Activated CD4-positive, alpha-beta memory T cell treated with anti-CD3 and anti-CD28 coated beads for 36 hours (primary cell): ENCODE measurements around the gene CREB3L4. TPM values are rescaled to one million over a fixed set of nuclear protein-coding genes. Genes with fewer than 3 reads are reported as not detected.
"Not testable (repeated sequence)": the region's sequence is repeated elsewhere in the genome, so short reads cannot be mapped to it uniquely, and the experiment has no call there.

Source experiments
- CTCF ChIA-PET: fragments of 350-600 bp; sonication (Branson Sonifier 250); formaldehyde crosslinking; loops from one replicate; lab custom pipeline; 2021; ENCODE audit warnings: antibody characterized with exemption, inconsistent platforms; lab: Charles Lee
- POLR2A ChIA-PET: fragments of 350-600 bp; sonication (Branson Sonifier 250); formaldehyde crosslinking; loops from one replicate; lab custom pipeline; 2021; ENCODE audit warnings: antibody characterized with exemption; lab: Charles Lee
- DNase-seq: peaks from one replicate; pipeline ENCODE4 v3.0.0-alpha.2; 2020
- H3K27ac Mint-ChIP-seq: one replicate; pipeline ENCODE4 v1.8.0; 2021; ENCODE audit warnings: mixed read lengths
- H3K27me3 Mint-ChIP-seq: one replicate; pipeline ENCODE4 v1.8.0; 2021; ENCODE audit warnings: mixed read lengths
- H3K36me3 Mint-ChIP-seq: one replicate; pipeline ENCODE4 v1.8.0; 2021; ENCODE audit warnings: mixed read lengths
- H3K4me1 Mint-ChIP-seq: one replicate; pipeline ENCODE4 v1.8.0; 2021; ENCODE audit warnings: low read depth, mixed read lengths
- H3K4me3 Mint-ChIP-seq: one replicate; pipeline ENCODE4 v1.8.0; 2021; ENCODE audit warnings: mild to moderate bottlenecking, mixed read lengths
- H3K9me3 Mint-ChIP-seq: one replicate; pipeline ENCODE4 v1.8.0; 2021; ENCODE audit warnings: mixed read lengths
- intact Hi-C: fragments of 100-400 bp; cut with micrococcal nuclease; formaldehyde crosslinking; loops from one replicate; pipeline ENCODE4 v1.15.1; 2023
- total RNA-seq, 2 experiments: library from RNA; stranded (reverse); gene quantifications; one replicate each; pipeline ENCODE4 v1.2.3, GENCODE V29; 2021

Gene CREB3L4
- total RNA-seq, 2 experiments from 2014 or later, result 8.5 to 8.7 TPM

DNA sequence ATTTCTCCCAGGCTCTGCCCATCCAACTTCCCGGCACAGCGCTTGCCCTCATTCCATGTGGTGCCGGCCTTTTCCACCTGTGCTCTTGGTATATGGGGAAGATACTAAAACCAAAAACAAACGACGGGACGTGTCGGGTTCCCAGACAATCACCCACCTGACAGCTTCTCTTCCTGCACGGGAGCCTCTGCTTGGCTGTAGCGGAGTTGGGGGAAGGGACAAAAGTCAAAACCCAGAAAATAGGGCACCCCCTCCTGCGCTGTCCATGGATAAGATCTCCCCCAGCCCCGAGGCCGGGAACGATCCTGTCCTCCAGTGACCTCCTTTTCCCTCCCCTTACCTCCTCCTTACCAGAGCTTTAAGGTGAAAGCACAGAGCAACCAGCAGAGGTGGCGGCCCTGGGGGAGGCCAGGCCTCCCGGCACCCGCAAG lies 9.1 kb downstream of the CREB3L4 start:
- H3K9me3 Mint-ChIP-seq, result no peaks in the 10 kb centered on the region
- DNase-seq, result no peak
- POLR2A ChIA-PET, result interaction anchor here (0.7 to 5.0 kb wide), 11 partner anchors 10 to 343 kb away, joined by 3 to 79 read pairs (median 4); partner anchors contain the start of genes CHTOP, CREB3L4, CRTC2 and GATAD2B
- peak overlapping the region; percentile 90 for H3K4me3 Mint-ChIP-seq
- intact Hi-C loops, result loop anchor here (1.0 kb wide), 4 partner anchors 9 to 19 kb away; partner anchors contain the start of genes CREB3L4, CRTC2, RAB13 and RPS27
- H3K4me1 Mint-ChIP-seq, result peaks cover 38% of the 10 kb centered on the region
- no peaks in the 10 kb centered on the region for H3K27me3 Mint-ChIP-seq
- H3K36me3 Mint-ChIP-seq, result peaks cover 39% of the 10 kb centered on the region
- CTCF ChIA-PET, result interaction anchor here (1.0 to 3.4 kb wide), 8 partner anchors 9 to 172 kb away, joined by 3 to 44 read pairs (median 8); partner anchors contain the start of genes CREB3L4, DENND4B, RAB13 and RPS27
- H3K27ac Mint-ChIP-seq, result peak overlapping the region; percentile 97

GRCh38 chr1:153977250-153978240 lies 9.8 kb downstream of the CREB3L4 start, which contains the start of gene JTB:
JTB (minus strand) TSS chr1:153977674; CDS start chr1:153977252, 422 bp downstream.
- ChIA-PET CTCF (interaction anchor here (0.6 to 3.4 kb wide), 11 partner anchors 9 to 180 kb away, joined by 3 to 44 read pairs (median 4); partner anchors contain the start of genes CREB3L4, DENND4B, RAB13 and RPS27), POLR2A (interaction anchor here (0.6 to 5.0 kb wide), 17 partner anchors 9 to 457 kb away, joined by 3 to 79 read pairs (median 5); partner anchors contain the start of genes CHTOP, CREB3L4, GATAD2B and ILF2)
- H3K36me3 Mint-ChIP-seq, result peaks cover 36% of the 10 kb centered on the region
- DNase-seq, result peak; percentile 92
- intact Hi-C loops, result loop anchor here (1.0 kb wide), 4 partner anchors 9 to 19 kb away; partner anchors contain the start of genes CREB3L4, CRTC2, RAB13 and RPS27
- peak within 1 kb of the TSS; percentile 90 for H3K4me3 Mint-ChIP-seq
- no peaks in the 10 kb centered on the region for H3K9me3 Mint-ChIP-seq
- H3K4me1 Mint-ChIP-seq, result peaks cover 31% of the 10 kb centered on the region
- peak within 1 kb of the TSS; percentile 97 for H3K27ac Mint-ChIP-seq
- H3K27me3 Mint-ChIP-seq, result no peaks in the 10 kb centered on the region

DNA sequence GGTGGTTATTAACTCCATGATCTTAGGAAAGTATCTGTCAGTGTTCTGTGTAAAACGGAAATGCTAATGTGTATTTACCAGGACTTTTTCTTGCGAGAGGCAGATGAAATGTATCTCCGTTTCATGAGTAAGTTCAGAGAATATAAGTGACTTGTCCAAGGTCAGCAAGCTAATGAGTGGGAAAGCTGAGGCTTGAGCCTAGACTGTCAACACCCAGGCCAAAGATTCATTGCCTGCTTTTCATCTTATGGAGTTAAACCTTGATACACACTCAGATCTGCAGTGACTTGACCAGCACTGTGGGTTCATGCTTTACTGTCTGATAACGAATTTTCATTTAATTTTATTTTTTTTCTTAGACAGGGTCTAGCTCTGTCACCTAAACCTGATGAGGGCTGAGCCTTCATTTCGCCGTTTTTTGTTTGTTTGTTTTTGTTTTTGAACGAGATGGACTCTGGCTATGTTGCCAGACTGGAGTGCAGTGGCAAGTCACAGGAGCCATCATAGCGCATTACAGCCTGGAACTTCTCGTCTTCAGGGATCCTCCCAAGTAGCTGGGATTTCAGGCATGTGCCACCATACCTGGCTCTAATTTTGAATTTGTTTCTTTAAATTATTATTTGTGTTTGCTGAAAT lies 10.7 kb downstream of the CREB3L4 start:
- intact Hi-C loops, result no loop called here

GRCh38 chr1:153979091-153979490 lies 11.4 kb downstream of the CREB3L4 start:
- Mint-ChIP-seq H3K4me3 (peak overlapping the region; percentile 90), H3K4me1 (peaks cover 27% of the 10 kb centered on the region), H3K36me3 (peaks cover 26% of the 10 kb centered on the region)
- H3K27me3 Mint-ChIP-seq, H3K27ac Mint-ChIP-seq, intact Hi-C loops, H3K9me3 Mint-ChIP-seq, DNase-seq: not testable (repeated sequence)
- POLR2A ChIA-PET, result interaction anchor here (0.6 to 5.0 kb wide), 4 partner anchors 11 to 443 kb away, joined by 3 to 79 read pairs (median 21); partner anchors contain the start of genes CREB3L4, RPS27, S100A6 and SLC39A1
- CTCF ChIA-PET, result interaction anchor here (2.1 to 3.4 kb wide), 4 partner anchors 8 to 182 kb away, joined by 10 to 44 read pairs (median 23); partner anchors contain the start of genes CREB3L4, RAB13 and RPS27

More for the DNA sequence above, 10.7 kb downstream of the CREB3L4 start:
- Mint-ChIP-seq H3K27me3 (no peaks in the 10 kb centered on the region), H3K27ac (peak overlapping the region; percentile 97), H3K4me1 (peaks cover 27% of the 10 kb centered on the region), H3K4me3 (peak overlapping the region; percentile 90), H3K36me3 (peaks cover 30% of the 10 kb centered on the region), H3K9me3 (no peaks in the 10 kb centered on the region)
- CTCF ChIA-PET, result interaction anchor here (0.6 to 3.4 kb wide), 8 partner anchors 8 to 181 kb away, joined by 3 to 44 read pairs (median 8); partner anchors contain the start of genes CREB3L4, DENND4B, RAB13 and RPS27
- POLR2A ChIA-PET, result interaction anchor here (0.6 to 5.0 kb wide), 11 partner anchors 8 to 344 kb away, joined by 3 to 79 read pairs (median 8); partner anchors contain the start of genes CHTOP, CREB3L4, GATAD2B and ILF2
- DNase-seq, result no peak

- H3K4me3 Mint-ChIP-seq, POLR2A ChIA-PET, H3K27ac Mint-ChIP-seq, H3K9me3 Mint-ChIP-seq, DNase-seq, H3K27me3 Mint-ChIP-seq, H3K36me3 Mint-ChIP-seq, CTCF ChIA-PET, intact Hi-C loops: not testable (repeated sequence)
- H3K4me1 Mint-ChIP-seq, result peaks cover 28% of the 10 kb centered on the region
Observed at GRCh38 chr1:153981735-153982134, 14.0 kb downstream of the CREB3L4 start.

GRCh38 chr1:153984123-153984894 lies 16.6 kb downstream of the CREB3L4 start:
- Mint-ChIP-seq H3K27me3 (peaks cover 3% of the 10 kb centered on the region), H3K4me1 (peaks cover 24% of the 10 kb centered on the region), H3K9me3 (no peaks in the 10 kb centered on the region), H3K4me3 (no peak overlapping the region), H3K36me3 (no peaks in the 10 kb centered on the region), H3K27ac (no peak overlapping the region)
- ChIA-PET CTCF (interaction anchor here (0.8 to 4.2 kb wide), 7 partner anchors 14 to 474 kb away, joined by 3 to 74 read pairs (median 3); partner anchors contain the start of genes CREB3L4 and NPR1), POLR2A (interaction anchor here (1.5 kb wide), 1 partner anchor 22 kb away, joined by 3 read pairs; no protein-coding TSS in a partner anchor)
- intact Hi-C loops, result no loop called here
- no peak for DNase-seq

DNA sequence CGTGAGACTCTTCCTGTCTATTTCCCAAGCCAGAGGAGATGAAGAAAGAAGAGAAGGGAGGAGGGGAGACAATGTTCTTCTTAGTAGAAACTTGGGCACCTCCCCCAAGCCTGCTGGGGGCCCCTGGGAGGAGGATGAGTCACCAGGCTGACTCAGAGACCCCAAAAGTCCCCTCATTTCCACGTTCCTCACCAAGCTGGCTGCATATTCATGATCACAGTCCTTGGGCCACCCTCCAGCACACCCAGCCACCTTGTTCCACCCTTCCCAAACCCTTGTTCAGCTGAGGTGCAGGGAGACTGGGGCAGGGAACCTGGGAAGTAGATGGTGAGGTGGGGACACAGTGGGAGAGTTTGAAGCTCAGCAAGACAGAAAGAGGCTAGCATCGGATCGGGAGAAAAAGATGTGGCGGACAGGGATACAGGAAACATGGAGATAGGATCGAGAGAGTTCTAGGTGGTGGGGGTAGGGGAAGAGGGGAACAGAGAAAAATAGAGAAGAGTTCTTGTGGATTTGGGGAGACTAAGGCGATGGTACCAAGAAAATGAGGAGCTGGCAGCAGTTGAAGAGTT lies 17.7 kb downstream of the CREB3L4 start:
- Mint-ChIP-seq H3K4me1 (peaks cover 30% of the 10 kb centered on the region), H3K27me3 (peaks cover 3% of the 10 kb centered on the region), H3K4me3 (peak overlapping the region; percentile 43), H3K9me3 (no peaks in the 10 kb centered on the region), H3K27ac (no peak overlapping the region), H3K36me3 (no peaks in the 10 kb centered on the region)
- intact Hi-C loops, result no loop called here
- peak; percentile 65 for DNase-seq
- ChIA-PET POLR2A (interaction anchor here (0.7 to 1.5 kb wide), 4 partner anchors 18 to 307 kb away, joined by 3 to 6 read pairs (median 3); partner anchors contain the start of genes CREB3L4 and NPR1), CTCF (interaction anchor here (0.8 to 4.2 kb wide), 13 partner anchors 15 to 475 kb away, joined by 3 to 74 read pairs (median 8); partner anchors contain the start of genes CRTC2, DENND4B, GATAD2B and NPR1)

- CTCF ChIA-PET, result interaction anchor here (0.7 to 4.2 kb wide), 39 partner anchors 8 to 1977 kb away, joined by 3 to 74 read pairs (median 5); partner anchors contain the start of genes CHTOP, CRTC2, DENND4B and GATAD2B
- no peaks in the 10 kb centered on the region for H3K9me3 Mint-ChIP-seq
- POLR2A ChIA-PET, result interaction anchor here (0.6 to 1.5 kb wide), 8 partner anchors 8 to 308 kb away, joined by 3 to 15 read pairs (median 3); partner anchors contain the start of genes CREB3L4, JTB and NPR1
- intact Hi-C loops, result loop anchor here (1.0 to 2.0 kb wide), 5 partner anchors 9 to 413 kb away; partner anchors contain the start of gene JTB
- DNase-seq, result no peak
- peaks cover 7% of the 10 kb centered on the region for H3K36me3 Mint-ChIP-seq
- H3K4me1 Mint-ChIP-seq, result peaks cover 31% of the 10 kb centered on the region
- H3K27me3 Mint-ChIP-seq, result peaks cover 5% of the 10 kb centered on the region
- peak within 1 kb of the TSS; percentile 43 for H3K4me3 Mint-ChIP-seq
- H3K27ac Mint-ChIP-seq, result peak within 1 kb of the TSS; percentile 76
Observed at GRCh38 chr1:153985941-153986761, 18.4 kb downstream of the CREB3L4 start, which contains the start of gene RAB13. RAB13 (minus strand) TSS chr1:153986339; CDS start chr1:153986236, 103 bp downstream.

DNA sequence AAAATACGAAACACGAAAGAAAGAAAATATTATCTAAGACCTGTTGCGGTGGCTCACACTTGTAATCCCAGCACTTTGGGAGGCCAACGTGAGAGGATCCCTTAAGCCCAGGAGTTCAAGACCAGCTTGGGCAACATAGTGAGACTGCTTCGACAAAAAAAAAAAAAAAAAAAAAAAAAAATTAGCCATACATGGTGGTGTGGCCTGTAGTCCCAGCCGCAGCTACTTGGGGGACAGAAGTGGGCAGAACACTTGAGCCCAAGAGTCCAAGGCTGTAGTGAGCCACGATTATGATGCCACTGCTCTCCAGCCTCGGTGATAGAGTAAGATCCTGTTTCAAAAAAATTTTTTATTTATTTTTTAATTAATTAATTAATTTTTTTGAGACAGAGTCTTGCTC lies 19.9 kb downstream of the CREB3L4 start:
- peak overlapping the region; percentile 76 for H3K27ac Mint-ChIP-seq
- peaks cover 42% of the 10 kb centered on the region for H3K4me1 Mint-ChIP-seq
- no peak overlapping the region for H3K4me3 Mint-ChIP-seq
- POLR2A ChIA-PET, result interaction anchor here (0.7 to 1.0 kb wide), 3 partner anchors 64 to 310 kb away, joined by 3 read pairs; no protein-coding TSS in a partner anchor
- H3K27me3 Mint-ChIP-seq, result peaks cover 5% of the 10 kb centered on the region
- intact Hi-C loops, result loop anchor here (2.0 kb wide), 2 partner anchors 183 to 415 kb away; no protein-coding TSS in a partner anchor
- H3K9me3 Mint-ChIP-seq, result no peaks in the 10 kb centered on the region
- H3K36me3 Mint-ChIP-seq, result peaks cover 21% of the 10 kb centered on the region
- DNase-seq, result no peak
- CTCF ChIA-PET, result interaction anchor here (0.6 to 4.2 kb wide), 26 partner anchors 9 to 477 kb away, joined by 3 to 74 read pairs (median 7); partner anchors contain the start of genes CRTC2, DENND4B, GATAD2B and HAX1
